Ishikawa (cell line): ENCODE measurements around the gene NEGR1.

ENCODE experiments used
- CEBPB ChIP-seq: IDR thresholded peaks from 2 replicates; pipeline ENCODE4 v1.6.1; 2012
- CREB1 ChIP-seq: IDR thresholded peaks from 2 replicates; pipeline ENCODE4 v1.6.1; 2012; ENCODE audit warnings: low read depth
- EGR1 ChIP-seq: IDR thresholded peaks from 2 replicates; pipeline ENCODE4 v1.6.1; 2012
- EP300 ChIP-seq: IDR thresholded peaks from 2 replicates; pipeline ENCODE4 v1.6.1; 2012; ENCODE audit warnings: borderline replicate concordance
- FOXM1 ChIP-seq: IDR thresholded peaks from 2 replicates; pipeline ENCODE4 v1.6.1; 2012; ENCODE audit warnings: low read depth, borderline replicate concordance
- NFIC ChIP-seq: IDR thresholded peaks from 2 replicates; pipeline ENCODE4 v1.6.1; 2012
- RAD21 ChIP-seq: IDR thresholded peaks from 2 replicates; pipeline ENCODE4 v1.6.1; 2012; ENCODE audit warnings: low read depth
- TAF1 ChIP-seq: IDR thresholded peaks from 2 replicates; pipeline ENCODE4 v1.6.1; 2012; ENCODE audit warnings: low read depth, mild to moderate bottlenecking
- TCF12 ChIP-seq: IDR thresholded peaks from 2 replicates; pipeline ENCODE4 v1.6.1; 2012; ENCODE audit warnings: low read depth
- TEAD4 ChIP-seq: IDR thresholded peaks from 2 replicates; pipeline ENCODE4 v1.6.1; 2012
- YY1 ChIP-seq: IDR thresholded peaks from 2 replicates; pipeline ENCODE4 v1.6.1; 2012; ENCODE audit warnings: low read depth
- ZBTB7A ChIP-seq: IDR thresholded peaks from 2 replicates; pipeline ENCODE4 v1.6.1; 2012; ENCODE audit warnings: low read depth
- TF ChIP-seq, protein P1 (sequence below): IDR thresholded peaks from 2 replicates; pipeline ENCODE4 v1.6.1; 2012
- TF ChIP-seq, protein P2 (sequence below): IDR thresholded peaks from 2 replicates; pipeline ENCODE4 v1.6.1; 2012
- TF ChIP-seq, protein P3 (sequence below): IDR thresholded peaks from 2 replicates; pipeline ENCODE4 v1.6.1; 2012; ENCODE audit warnings: low read depth, mild to moderate bottlenecking

Gene NEGR1

DNA sequence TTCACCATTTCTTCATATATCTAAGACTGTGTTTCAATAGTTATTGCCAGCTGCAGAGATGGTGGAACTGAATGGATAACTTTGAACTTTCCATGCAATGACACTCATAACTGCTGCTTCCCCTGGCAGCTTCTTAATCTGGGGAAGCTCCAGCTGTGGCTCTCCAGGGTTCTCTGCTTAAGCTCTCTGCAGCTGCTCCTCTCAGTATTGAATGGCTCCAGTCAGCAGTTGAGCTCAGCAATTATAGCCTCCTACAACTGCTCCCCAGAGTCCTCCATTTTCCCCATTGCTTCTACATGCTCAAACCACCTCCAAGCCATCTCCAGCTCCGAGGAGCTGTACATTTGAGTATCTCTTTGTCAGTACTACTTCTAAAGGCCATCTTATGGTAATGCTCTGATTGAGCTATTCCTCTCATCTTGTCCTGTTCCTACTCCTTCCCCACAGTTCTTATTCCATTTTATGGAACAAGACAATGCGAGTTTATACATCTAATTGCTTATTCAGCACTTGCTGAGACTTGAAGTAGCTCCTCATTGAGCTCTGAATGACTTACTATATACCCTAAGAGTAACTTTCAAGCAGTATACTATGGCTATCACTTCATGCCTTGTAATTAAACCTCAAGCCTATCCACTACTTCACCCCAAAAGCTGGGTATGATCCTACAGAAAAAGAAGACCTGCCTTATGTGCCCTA lies 362.4 kb downstream of the NEGR1 start:
- TF ChIP-seq, protein P1, sequence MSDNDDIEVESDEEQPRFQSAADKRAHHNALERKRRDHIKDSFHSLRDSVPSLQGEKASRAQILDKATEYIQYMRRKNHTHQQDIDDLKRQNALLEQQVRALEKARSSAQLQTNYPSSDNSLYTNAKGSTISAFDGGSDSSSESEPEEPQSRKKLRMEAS: no peak
- TF ChIP-seq FOXM1: no peak
- TF ChIP-seq RAD21: no peak
- no peak for TF ChIP-seq TCF12
- TF ChIP-seq, protein P2, sequence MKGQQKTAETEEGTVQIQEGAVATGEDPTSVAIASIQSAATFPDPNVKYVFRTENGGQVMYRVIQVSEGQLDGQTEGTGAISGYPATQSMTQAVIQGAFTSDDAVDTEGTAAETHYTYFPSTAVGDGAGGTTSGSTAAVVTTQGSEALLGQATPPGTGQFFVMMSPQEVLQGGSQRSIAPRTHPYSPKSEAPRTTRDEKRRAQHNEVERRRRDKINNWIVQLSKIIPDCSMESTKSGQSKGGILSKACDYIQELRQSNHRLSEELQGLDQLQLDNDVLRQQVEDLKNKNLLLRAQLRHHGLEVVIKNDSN: no peak
- TF ChIP-seq CREB1: no peak
- TF ChIP-seq CEBPB: no peak
- no peak for TF ChIP-seq EGR1
- TF ChIP-seq YY1: no peak
- TF ChIP-seq TAF1: no peak
- no peak for TF ChIP-seq EP300

DNA sequence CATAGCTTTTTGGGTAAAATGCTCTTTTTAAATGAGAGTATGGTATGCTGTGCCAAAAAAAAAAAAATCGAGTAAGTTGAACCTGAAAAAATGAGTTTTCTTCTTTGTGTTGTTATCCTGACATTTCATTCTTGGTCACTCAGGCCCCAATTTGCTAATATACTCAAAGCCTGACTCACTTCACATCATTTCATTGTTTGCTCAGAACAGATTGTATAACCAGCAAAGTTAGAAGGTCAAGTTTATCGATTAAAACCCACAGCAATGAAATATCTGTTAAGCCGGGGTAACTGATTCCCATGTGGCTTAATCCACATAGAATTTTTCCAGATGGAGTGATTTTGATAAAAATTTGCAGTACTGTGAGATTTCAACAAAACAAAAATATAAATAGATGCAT lies 363.7 kb downstream of the NEGR1 start:
- no peak for TF ChIP-seq TCF12
- TF ChIP-seq, protein P1: no peak
- TF ChIP-seq, protein P2: no peak
- no peak for TF ChIP-seq YY1
- TF ChIP-seq NFIC: no peak
- TF ChIP-seq, protein P3, sequence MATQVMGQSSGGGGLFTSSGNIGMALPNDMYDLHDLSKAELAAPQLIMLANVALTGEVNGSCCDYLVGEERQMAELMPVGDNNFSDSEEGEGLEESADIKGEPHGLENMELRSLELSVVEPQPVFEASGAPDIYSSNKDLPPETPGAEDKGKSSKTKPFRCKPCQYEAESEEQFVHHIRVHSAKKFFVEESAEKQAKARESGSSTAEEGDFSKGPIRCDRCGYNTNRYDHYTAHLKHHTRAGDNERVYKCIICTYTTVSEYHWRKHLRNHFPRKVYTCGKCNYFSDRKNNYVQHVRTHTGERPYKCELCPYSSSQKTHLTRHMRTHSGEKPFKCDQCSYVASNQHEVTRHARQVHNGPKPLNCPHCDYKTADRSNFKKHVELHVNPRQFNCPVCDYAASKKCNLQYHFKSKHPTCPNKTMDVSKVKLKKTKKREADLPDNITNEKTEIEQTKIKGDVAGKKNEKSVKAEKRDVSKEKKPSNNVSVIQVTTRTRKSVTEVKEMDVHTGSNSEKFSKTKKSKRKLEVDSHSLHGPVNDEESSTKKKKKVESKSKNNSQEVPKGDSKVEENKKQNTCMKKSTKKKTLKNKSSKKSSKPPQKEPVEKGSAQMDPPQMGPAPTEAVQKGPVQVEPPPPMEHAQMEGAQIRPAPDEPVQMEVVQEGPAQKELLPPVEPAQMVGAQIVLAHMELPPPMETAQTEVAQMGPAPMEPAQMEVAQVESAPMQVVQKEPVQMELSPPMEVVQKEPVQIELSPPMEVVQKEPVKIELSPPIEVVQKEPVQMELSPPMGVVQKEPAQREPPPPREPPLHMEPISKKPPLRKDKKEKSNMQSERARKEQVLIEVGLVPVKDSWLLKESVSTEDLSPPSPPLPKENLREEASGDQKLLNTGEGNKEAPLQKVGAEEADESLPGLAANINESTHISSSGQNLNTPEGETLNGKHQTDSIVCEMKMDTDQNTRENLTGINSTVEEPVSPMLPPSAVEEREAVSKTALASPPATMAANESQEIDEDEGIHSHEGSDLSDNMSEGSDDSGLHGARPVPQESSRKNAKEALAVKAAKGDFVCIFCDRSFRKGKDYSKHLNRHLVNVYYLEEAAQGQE: no peak
- no peak for TF ChIP-seq ZBTB7A
- no peak for TF ChIP-seq TAF1
- TF ChIP-seq EGR1: no peak
- TF ChIP-seq CREB1: no peak

DNA sequence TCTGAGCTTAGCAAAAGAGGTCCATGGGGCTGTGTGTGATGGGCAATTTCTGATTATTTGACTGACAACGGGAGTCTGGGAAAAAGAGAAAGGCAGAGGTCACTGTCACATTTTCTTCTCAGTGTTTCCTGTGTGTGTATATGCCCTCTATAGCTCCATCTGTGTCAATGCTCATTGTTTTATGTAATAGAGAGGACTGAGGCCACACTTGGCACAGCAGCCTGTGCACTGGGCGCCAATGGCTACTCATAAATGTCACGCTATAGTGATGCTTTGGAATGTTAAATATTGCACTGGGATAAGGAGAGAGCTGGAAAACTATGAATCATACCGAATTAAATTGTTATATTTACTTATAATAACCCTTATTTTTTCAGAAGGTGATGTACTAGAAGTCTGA lies 365.4 kb downstream of the NEGR1 start:
- TF ChIP-seq, protein P2: no peak
- TF ChIP-seq ZBTB7A (no peak), EP300 (no peak), TEAD4 (no peak), RAD21 (no peak), TAF1 (no peak), CEBPB (no peak)
- TF ChIP-seq, protein P1: no peak

DNA sequence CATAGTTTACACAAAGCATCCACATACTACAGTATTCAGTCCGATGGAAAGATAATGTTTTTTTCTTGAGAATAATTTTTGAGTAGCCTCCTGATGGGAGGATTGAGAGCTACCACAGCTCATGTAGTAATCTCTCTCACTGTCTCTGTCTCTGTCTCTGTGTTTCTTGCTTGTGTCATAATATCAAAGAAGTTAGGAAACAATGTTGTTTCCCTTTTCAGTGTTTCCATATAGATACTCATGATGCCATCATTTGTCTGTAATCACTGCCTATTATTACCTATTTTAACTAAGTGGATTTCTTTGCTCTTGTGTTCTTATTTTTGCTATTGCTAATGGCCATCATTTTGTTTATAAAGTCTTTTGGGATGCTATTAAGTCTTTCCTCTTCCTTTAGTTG lies 367.7 kb downstream of the NEGR1 start:
- TF ChIP-seq FOXM1: no peak
- TF ChIP-seq, protein P1: no peak
- no peak for TF ChIP-seq TAF1
- TF ChIP-seq, protein P2: no peak
- TF ChIP-seq CEBPB: no peak
- no peak for TF ChIP-seq RAD21
- TF ChIP-seq NFIC: no peak
- no peak for TF ChIP-seq EGR1
- no peak for TF ChIP-seq EP300
- TF ChIP-seq, protein P3: no peak
- no peak for TF ChIP-seq TCF12
- no peak for TF ChIP-seq CREB1
- no peak for TF ChIP-seq YY1
- no peak for TF ChIP-seq TEAD4
- TF ChIP-seq ZBTB7A: no peak
